Measurements from ENCODE around the gene NYAP1. TPM values are rescaled to one million over a fixed set of nuclear protein-coding genes. Genes with fewer than 3 reads are reported as not detected.

The NYAP1 gene
- 2.5 and 2.6 TPM in 2 replicates for total RNA-seq

DNA sequence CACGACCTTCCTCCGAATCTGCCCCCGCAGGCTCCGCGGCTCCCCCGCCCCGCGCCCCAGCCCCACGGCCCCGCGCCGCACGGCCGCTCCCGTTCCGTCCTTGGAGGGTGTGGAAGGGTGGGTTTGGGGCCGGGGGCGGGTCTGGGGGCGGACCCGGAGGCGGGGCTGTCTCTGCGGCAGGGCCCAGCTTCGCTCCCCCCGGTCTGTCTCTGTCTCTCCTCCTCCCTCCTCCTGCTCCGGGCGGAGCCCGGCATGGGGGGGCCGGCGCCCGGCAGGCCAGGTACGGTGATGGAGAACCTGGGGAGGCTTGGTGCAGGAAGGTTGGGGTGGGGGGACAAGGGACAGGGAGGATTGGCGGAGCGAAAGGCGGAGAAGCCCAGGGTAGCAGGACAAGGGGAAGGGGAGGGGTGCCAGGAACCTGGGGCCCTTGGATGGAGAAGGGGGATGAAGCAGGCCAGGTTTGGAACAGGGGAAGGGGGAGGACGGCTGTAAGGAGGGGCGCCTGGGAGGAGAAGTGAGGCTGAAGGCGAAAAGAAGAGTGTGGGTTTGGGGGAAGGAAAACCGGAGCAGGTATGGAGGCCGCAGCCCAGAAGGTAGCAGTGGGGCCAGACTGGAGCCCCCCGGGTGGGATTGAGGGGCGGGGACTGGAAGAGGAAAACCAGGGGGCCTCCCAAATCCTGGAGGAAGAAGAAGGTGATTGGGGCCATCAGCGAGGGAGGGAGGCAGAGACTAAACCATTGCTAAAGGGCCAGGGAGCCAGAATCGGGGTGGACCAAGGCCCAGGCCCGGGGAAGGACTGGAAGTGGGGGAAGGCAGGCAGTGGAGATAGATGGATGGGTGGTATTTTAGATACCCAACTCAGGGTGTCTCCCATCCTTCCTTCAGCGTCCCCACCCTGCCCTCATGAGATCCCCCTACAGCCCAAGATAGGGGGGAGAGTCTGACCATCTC lies at the start of gene NYAP1:
NYAP1 (plus strand) TSS at position 206 of the 951 bp plus-strand sequence. CDS start 1,385 bp downstream, outside the sequence.

DNA sequence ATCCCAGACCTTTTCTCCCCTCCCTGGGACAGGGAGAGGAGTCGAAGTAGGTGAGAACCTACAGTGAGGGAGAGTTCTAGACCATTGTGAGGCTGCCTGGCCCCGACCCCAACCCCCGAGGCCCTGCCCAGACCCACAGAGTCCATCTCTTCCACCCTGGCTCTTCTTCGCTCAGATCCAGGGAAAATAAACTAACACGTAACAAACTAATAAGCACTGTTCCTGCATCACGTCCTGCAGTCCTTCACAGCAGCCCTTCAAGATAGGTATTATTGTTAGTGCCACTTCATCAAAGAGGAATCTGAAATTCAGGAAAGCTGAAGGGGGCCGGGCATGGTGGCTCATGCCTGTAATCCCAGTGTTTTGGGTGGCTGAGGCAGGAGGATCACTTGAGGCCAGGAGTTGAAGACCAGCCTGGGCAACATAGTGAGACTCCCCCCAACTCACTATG lies 19.5 kb upstream of the NYAP1 start, which contains the start of gene SPACDR:
SPACDR (minus strand) TSS at position 51 of the 451 bp plus-strand sequence. CDS start 235 bp downstream, outside the sequence.

GRCh38 chr7:100478958-100479660 lies 4.6 kb upstream of the NYAP1 start, which contains the start of gene TSC22D4:
Gene TSC22D4, minus strand, starts transcription at chr7:100479214. Its CDS starts 1,176 bp downstream, at chr7:100478038.

DNA sequence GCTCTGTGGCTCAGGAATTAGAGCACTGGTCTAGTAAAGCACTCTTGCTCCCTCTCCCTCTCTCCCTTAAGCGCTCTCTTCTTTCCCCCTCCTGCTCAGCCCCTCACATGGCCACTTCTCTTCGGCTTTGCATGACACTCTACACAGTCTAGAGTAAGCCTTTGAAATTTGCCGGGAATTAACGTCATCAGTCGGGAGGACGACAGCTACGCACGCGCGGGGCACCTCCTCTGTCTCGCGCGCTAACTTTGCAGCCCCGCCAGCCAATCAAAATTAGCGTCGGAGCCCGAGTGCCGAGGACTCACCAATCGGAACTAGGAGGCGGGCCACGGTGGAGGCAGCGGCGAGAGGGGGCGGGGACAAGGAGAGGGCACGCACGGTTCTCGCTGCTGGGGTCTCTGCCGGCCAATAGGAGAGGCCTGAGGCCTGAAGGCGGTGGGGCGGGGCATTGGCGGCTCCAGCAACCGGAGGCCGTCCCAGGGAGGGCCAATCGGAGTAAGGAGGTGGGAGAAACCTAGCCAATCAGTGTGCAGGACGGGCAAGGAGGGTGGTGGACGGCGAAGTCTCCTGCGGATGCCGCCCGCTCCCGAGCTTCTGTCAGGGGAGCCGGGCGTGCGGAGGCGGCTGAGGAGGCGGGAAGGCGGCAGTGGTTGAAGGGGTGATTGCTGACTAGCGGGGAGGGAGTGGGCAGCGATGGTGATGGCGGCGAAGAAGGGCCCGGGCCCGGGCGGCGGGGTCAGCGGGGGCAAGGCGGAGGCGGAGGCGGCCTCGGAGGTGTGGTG lies 55.1 kb downstream of the NYAP1 start, which contains the start of gene AGFG2:
AGFG2 (plus strand) TSS at position 550 of the 782 bp plus-strand sequence; CDS start at position 694, 144 bp downstream.

Other genes with a start within 250 kb of the NYAP1 start
- gene SPDYE3, start 176.2 kb upstream of the NYAP1 start, total RNA-seq = not detected in 2 replicates
- 7.3 and 21.3 TPM in 2 replicates for gene PILRB, start 125.8 kb upstream of the NYAP1 start, total RNA-seq
- 0.06 and 0.16 TPM in 2 replicates for gene PILRA, start 110.4 kb upstream of the NYAP1 start, total RNA-seq
- gene ZCWPW1, start 55.2 kb upstream of the NYAP1 start, total RNA-seq = 0.94 and 1.1 TPM in 2 replicates
- gene MEPCE, start 54.1 kb upstream of the NYAP1 start, total RNA-seq = 34.2 and 54.1 TPM in 2 replicates
- 8.6 and 17.3 TPM in 2 replicates for gene PPP1R35, start 47.4 kb upstream of the NYAP1 start, total RNA-seq
- 0.32 and 0.38 TPM in 2 replicates for gene SPACDR, start 19.7 kb upstream of the NYAP1 start, total RNA-seq
- gene TSC22D4, start 4.7 kb upstream of the NYAP1 start, total RNA-seq = 21.3 and 24.8 TPM in 2 replicates
- 25.1 and 33.2 TPM in 2 replicates for gene AGFG2, start 55.3 kb downstream of the NYAP1 start, total RNA-seq
- gene SAP25, start 90.0 kb downstream of the NYAP1 start, total RNA-seq = not detected in 2 replicates
- 7.3 and 8.6 TPM in 2 replicates for gene LRCH4, start 102.2 kb downstream of the NYAP1 start, total RNA-seq
- 0.25 TPM in 1 of 2 replicates, not detected in the other for gene FBXO24, start 102.4 kb downstream of the NYAP1 start, total RNA-seq
- 0.38 and 0.49 TPM in 2 replicates for gene PCOLCE, start 118.4 kb downstream of the NYAP1 start, total RNA-seq
- 5.3 and 7.6 TPM in 2 replicates for gene MOSPD3, start 128.6 kb downstream of the NYAP1 start, total RNA-seq
- gene TFR2, start 157.6 kb downstream of the NYAP1 start, total RNA-seq = under 0.01 and 0.57 TPM in 2 replicates
- gene ACTL6B, start 172.5 kb downstream of the NYAP1 start, total RNA-seq = not detected in 2 replicates
- 79.8 and 102 TPM in 2 replicates for gene GNB2, start 189.8 kb downstream of the NYAP1 start, total RNA-seq
- 10.2 and 20.9 TPM in 2 replicates for gene GIGYF1, start 210.3 kb downstream of the NYAP1 start, total RNA-seq
- 28.6 and 36.8 TPM in 2 replicates for gene POP7, start 222.2 kb downstream of the NYAP1 start, total RNA-seq
- not detected in 2 replicates for gene EPO, start 236.5 kb downstream of the NYAP1 start, total RNA-seq
- not detected in 2 replicates for gene ZAN, start 249.7 kb downstream of the NYAP1 start, total RNA-seq

All from bladder microvascular endothelial cell (primary cell).